Tibial nerve (tissue), 4 donors: ENCODE data around the gene PPP6R2. TPM values are rescaled to one million over a fixed set of nuclear protein-coding genes. Genes with fewer than 3 reads are reported as not detected.

ENCODE experiments used
- DNase-seq, 2 donors: peaks; one replicate each; pipeline ENCODE4 v3.0.0-alpha.2; 2019; ENCODE audit warnings: low spot score in 2 of 2
- H3K27ac ChIP-seq, 4 donors: fragments of 200-600 bp; sonication (generic) in 3 of 4; one replicate each; pipeline ENCODE4 v1.5.1; 2017 to 2019; ENCODE audit warnings: mild to moderate bottlenecking in 1 of 4
- H3K27me3 ChIP-seq, 2 donors: fragments of 200-600 bp; sonication (generic) in 1 of 2; one replicate each; pipeline versions ENCODE4 v1.5.1 to v1.6.0; 2017 to 2019
- H3K36me3 ChIP-seq, 3 donors: fragments of 200-600 bp; sonication (generic); one replicate each; pipeline ENCODE4 v1.5.1; 2018 to 2019
- H3K4me1 ChIP-seq, 4 donors: fragments of 200-600 bp; sonication (generic) in 3 of 4; one replicate each; pipeline ENCODE4 v1.5.1; 2017 to 2019
- H3K4me3 ChIP-seq, 4 donors: fragments of 200-600 bp; sonication (generic) in 3 of 4; one replicate each; pipeline ENCODE4 v1.5.1; 2017 to 2019; ENCODE audit warnings: mild to moderate bottlenecking in 1 of 4, moderate library complexity in 1 of 4
- H3K9me3 ChIP-seq, 4 donors: fragments of 200-600 bp; sonication (generic) in 3 of 4; one replicate each; pipeline ENCODE4 v1.5.1; 2017 to 2019
- EP300 ChIP-seq, 2 donors: sonication (generic); formaldehyde crosslinking; IDR thresholded peaks; one replicate each; pipeline ENCODE4 v1.6.1; 2017; ENCODE audit warnings: antibody characterized with exemption in 2 of 2, mild to moderate bottlenecking in 1 of 2
- POLR2A ChIP-seq, 2 donors: fragments of 450-650 bp; IDR thresholded peaks; one replicate each; pipeline ENCODE4 v1.6.1; 2017; ENCODE audit warnings: antibody characterized with exemption in 2 of 2, mild to moderate bottlenecking in 2 of 2, moderate library complexity in 2 of 2
- WGBS, 2 donors: methylation state at CpG; one replicate each; pipeline ENCODE4 v1.1.5; 2018; 5-methylcytosine and 5-hydroxymethylcytosine counted together
- total RNA-seq, 4 donors: library from RNA; depleted of rRNA; stranded (reverse); fragments of >200 nt; gene quantifications; one replicate each; pipeline ENCODE4 v1.1.0, GENCODE V29; 2016
- TF ChIP-seq, protein P1 (sequence below), 5 experiments: fragments of 200-600 bp in 3 of 5; fragments of 450-650 bp in 2 of 5; sonication (generic) in 3 of 5; IDR thresholded peaks; one replicate each; pipeline ENCODE4 v1.5.1; 2016 to 2019; ENCODE audit warnings: antibody characterized with exemption in 5 of 5, mild to moderate bottlenecking in 3 of 5, moderate library complexity in 2 of 5

PPP6R2 gene
- total RNA-seq, 4 donors from 2014 or later: 55.9 to 112 (median 76.7) TPM

DNA sequence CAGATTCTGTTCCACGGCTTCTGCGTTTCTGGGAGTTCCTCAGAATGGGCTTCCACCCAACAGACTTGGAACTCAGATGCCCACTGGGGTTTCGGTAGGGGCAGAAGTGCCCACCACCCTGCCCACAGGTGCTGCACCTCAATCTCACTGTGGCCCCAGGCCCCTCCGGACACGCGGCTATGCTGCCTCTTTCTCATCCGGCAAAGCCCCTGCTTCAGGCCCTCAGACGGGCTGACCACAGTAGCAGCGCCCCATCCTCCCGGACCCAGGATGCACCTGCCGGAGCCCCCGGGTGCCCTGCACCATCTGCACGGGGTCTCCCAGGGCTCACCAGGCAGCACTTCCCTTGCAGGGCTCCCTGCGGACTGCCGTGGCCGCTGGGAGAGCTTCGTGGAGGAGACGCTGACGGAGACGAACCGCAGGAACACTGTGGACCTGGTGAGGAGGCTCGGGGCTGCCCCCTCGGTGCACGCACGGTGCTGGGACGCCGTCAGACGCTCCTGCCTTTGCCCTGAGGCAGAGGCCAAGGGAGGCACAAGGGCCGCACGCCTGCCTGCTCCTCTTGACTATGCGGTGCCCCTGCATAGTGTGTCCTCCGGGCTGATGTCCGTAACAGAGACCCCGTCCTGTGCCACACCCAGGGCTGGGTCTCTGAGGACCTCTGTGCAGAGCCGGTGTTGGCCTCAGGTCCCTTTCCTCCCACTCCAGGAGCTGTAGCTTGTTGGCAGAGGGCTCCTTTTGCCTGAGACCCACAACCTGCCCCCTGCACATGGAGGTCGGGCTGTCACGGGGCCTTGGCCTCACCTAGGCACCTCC, 93.1 kb downstream of the PPP6R2 start:
- Histone ChIP-seq H3K4me1 (no peaks in the 10 kb centered on the region), H3K36me3 (peaks cover 2 to 86% (median 22%) of the 10 kb centered on the region in 3 donors), H3K4me3 (no peak overlapping the region), H3K9me3 (no peaks in the 10 kb centered on the region), H3K27ac (no peak overlapping the region), H3K27me3 (no peaks in the 10 kb centered on the region)
- DNase-seq: no peak
- 89 to 90% methylated on average over 19 to 32 of the region's 37 CpGs for WGBS, 2 donors
- TF ChIP-seq POLR2A (IDR thresholded peaks at IDR 0.05) (no peak), EP300 (IDR thresholded peaks at IDR 0.05) (no peak)
- TF ChIP-seq, protein P1, sequence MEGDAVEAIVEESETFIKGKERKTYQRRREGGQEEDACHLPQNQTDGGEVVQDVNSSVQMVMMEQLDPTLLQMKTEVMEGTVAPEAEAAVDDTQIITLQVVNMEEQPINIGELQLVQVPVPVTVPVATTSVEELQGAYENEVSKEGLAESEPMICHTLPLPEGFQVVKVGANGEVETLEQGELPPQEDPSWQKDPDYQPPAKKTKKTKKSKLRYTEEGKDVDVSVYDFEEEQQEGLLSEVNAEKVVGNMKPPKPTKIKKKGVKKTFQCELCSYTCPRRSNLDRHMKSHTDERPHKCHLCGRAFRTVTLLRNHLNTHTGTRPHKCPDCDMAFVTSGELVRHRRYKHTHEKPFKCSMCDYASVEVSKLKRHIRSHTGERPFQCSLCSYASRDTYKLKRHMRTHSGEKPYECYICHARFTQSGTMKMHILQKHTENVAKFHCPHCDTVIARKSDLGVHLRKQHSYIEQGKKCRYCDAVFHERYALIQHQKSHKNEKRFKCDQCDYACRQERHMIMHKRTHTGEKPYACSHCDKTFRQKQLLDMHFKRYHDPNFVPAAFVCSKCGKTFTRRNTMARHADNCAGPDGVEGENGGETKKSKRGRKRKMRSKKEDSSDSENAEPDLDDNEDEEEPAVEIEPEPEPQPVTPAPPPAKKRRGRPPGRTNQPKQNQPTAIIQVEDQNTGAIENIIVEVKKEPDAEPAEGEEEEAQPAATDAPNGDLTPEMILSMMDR (IDR thresholded peaks at IDR 0.05): no peak

DNA sequence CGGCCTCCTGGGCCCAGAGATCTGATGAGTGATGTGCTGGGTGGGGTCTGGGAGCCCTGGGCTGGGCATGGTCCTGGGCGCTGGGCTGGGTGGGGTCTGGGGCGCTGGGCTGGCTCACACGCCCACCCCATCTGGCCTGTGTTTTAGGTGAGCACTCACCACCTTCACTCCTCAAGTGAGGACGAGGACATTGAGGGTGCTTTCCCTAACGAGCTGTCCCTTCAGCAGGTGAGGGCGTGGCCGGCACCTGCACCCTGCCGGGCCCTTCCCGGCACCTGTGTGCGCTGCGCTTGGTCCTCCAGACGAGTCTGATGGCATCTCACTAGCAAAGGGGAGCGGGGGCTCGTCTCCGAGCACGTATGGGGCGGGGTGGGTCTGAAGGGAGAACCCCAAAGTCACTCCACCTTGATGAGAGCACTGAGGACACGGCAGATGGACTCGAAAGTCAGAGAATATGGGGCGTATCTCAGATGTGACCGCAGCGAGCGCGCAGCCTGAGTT, 93.8 kb downstream of the PPP6R2 start:
- Histone ChIP-seq H3K4me1 (no peaks in the 10 kb centered on the region), H3K27me3 (no peaks in the 10 kb centered on the region), H3K27ac (no peak overlapping the region), H3K4me3 (no peak overlapping the region), H3K36me3 (peaks cover 2 to 86% (median 16%) of the 10 kb centered on the region in 3 donors), H3K9me3 (no peaks in the 10 kb centered on the region)
- WGBS, 2 donors: 90 to 93% methylated on average over 24 of the region's 25 CpGs
- DNase-seq: no peak
- TF ChIP-seq EP300 (IDR thresholded peaks at IDR 0.05) (no peak), POLR2A (IDR thresholded peaks at IDR 0.05) (no peak)
- TF ChIP-seq, protein P1 (IDR thresholded peaks at IDR 0.05): no peak

GRCh38 chr22:50437511-50438304, 94.6 kb downstream of the PPP6R2 start:
- H3K4me3 ChIP-seq: no peak overlapping the region
- no peaks in the 10 kb centered on the region for H3K27me3 ChIP-seq
- TF ChIP-seq, protein P1 (IDR thresholded peaks at IDR 0.05): no peak
- no peak for TF ChIP-seq POLR2A (IDR thresholded peaks at IDR 0.05)
- no peak for TF ChIP-seq EP300 (IDR thresholded peaks at IDR 0.05)
- DNase-seq: no peak
- H3K9me3 ChIP-seq: no peaks in the 10 kb centered on the region
- no peaks in the 10 kb centered on the region for H3K4me1 ChIP-seq
- H3K36me3 ChIP-seq: peaks cover 2 to 86% (median 14%) of the 10 kb centered on the region in 3 donors
- H3K27ac ChIP-seq: no peak overlapping the region
- WGBS, 2 donors: 82 to 91% methylated on average over 26 to 35 of the region's 36 CpGs

DNA sequence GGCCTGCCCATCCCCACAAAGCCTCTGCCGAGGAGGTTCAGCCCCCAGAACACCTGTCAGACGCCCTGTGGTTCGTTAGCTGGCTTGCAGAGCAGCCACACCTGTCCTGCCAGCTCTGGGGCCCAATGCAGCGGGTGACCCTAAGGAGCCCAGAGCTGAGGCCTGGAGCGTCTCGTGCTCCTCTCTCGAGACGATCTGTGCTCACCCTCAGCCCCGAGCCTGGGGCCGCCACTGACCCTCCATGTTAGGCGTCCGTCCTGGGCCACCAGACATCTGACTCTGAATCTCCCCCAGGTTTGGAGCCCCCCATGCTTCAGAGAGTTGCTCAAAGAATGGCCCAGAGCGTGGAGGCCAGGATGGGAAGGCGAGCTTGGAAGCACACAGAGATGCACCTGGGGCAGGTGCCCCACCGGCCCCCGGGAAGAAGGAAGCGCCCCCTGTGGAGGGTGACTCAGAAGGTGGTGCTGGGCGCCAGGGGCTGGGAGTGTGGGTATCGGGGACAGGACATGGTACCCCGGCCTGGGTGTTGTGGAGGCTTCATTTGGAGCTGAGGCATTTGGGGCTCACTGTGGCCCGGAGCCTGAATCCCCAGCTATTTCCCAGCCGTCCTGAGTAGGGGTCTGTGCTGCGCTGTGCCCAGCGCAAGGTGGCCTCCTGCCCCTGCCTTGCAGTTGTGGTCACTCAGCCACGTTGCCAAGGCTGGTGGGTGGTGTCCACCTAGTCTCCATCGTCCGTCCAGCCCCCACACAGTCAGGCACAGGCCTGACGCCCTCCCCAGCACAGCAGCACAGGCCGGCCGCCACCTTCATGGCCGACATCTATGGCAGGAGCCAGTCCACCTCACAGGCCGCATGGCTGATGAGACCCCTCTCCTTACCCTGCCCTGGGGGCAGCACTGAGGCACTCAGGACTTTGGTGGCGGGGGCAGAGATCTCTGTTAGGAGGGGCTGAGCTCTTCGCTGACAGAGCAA, 95.5 kb downstream of the PPP6R2 start:
- 82 to 84% methylated on average over 28 to 34 of the region's 34 CpGs for WGBS, 2 donors
- no peak overlapping the region for H3K4me3 ChIP-seq
- TF ChIP-seq, protein P1 (IDR thresholded peaks at IDR 0.05): no peak
- TF ChIP-seq EP300 (IDR thresholded peaks at IDR 0.05) (no peak), POLR2A (IDR thresholded peaks at IDR 0.05) (no peak)

More for the DNA sequence above, 95.5 kb downstream of the PPP6R2 start:
- no peak for DNase-seq
- Histone ChIP-seq H3K9me3 (no peaks in the 10 kb centered on the region), H3K27me3 (no peaks in the 10 kb centered on the region), H3K27ac (no peak overlapping the region), H3K36me3 (peaks cover 2 to 91% (median 14%) of the 10 kb centered on the region in 3 donors), H3K4me1 (peaks cover 0 to 3% (median 0%) of the 10 kb centered on the region in 4 donors)
